ENCODE results near the gene OTOG.

OTOG gene

GRCh38 chr11:17579451-17579850 is 32.4 kb downstream of the OTOG start:
- Histone ChIP-seq H3K9ac (ENCODE audit: low read depth, low read length) (no peak overlapping the region), H3K4me3 (ENCODE audit: low read depth in 1 of 2, low read length in 2 of 2) (no peak overlapping the region), H3K4me2 (ENCODE audit: insufficient read depth, low read length) (no peak overlapping the region), H2AFZ (ENCODE audit: low read depth, low read length) (no peak overlapping the region), H3K27me3 (ENCODE audit: insufficient read depth, low read length, poor library complexity) (peaks cover 21% of the 10 kb centered on the region), H4K20me1 (ENCODE audit: insufficient read depth, low read length) (no peaks in the 10 kb centered on the region), H3K27ac (ENCODE audit: low read length) (no peak overlapping the region), H3K4me1 (ENCODE audit: insufficient read depth, low read length) (no peaks in the 10 kb centered on the region), H3K9me3 (ENCODE audit: insufficient read depth, low read length, severe bottlenecking) (no peaks in the 10 kb centered on the region), H3K36me3 (ENCODE audit: insufficient read depth, low read length) (no peaks in the 10 kb centered on the region), H3K79me2 (ENCODE audit: insufficient read depth, low read length) (no peaks in the 10 kb centered on the region)
- no peak for ATAC-seq (ENCODE audit: insufficient read depth, low read depth)
- TF ChIP-seq EZH2 (IDR thresholded peaks at IDR 0.05; ENCODE audit: borderline replicate concordance, low read depth, low read length, severe bottlenecking) = no peak
- TF ChIP-seq, protein P1, sequence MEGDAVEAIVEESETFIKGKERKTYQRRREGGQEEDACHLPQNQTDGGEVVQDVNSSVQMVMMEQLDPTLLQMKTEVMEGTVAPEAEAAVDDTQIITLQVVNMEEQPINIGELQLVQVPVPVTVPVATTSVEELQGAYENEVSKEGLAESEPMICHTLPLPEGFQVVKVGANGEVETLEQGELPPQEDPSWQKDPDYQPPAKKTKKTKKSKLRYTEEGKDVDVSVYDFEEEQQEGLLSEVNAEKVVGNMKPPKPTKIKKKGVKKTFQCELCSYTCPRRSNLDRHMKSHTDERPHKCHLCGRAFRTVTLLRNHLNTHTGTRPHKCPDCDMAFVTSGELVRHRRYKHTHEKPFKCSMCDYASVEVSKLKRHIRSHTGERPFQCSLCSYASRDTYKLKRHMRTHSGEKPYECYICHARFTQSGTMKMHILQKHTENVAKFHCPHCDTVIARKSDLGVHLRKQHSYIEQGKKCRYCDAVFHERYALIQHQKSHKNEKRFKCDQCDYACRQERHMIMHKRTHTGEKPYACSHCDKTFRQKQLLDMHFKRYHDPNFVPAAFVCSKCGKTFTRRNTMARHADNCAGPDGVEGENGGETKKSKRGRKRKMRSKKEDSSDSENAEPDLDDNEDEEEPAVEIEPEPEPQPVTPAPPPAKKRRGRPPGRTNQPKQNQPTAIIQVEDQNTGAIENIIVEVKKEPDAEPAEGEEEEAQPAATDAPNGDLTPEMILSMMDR (IDR thresholded peaks at IDR 0.05; ENCODE audit: borderline replicate concordance, extremely low read depth, low read length, poor library complexity, severe bottlenecking) = no peak
- DNase-seq = no peak

DNA sequence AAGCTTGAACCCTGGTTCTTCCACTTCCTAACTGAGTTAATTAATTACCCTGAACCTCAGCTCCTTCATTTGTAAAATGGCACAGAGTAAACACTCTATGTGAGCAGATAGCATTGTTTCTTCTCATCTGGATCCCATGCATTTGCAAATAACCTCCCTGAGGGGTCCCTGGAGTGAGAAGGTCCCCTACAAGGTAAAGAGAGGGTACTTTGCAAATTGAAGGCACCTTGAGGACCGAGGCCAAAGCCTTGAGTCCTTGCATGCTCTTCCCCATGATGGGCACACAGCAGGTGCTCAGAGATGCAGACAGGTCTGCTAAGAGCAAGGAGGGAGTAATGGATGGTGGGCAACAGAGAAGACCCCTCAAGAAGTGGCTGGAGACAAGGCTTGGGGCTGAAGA is 33.2 kb downstream of the OTOG start:
- Histone ChIP-seq H3K4me2 (ENCODE audit: insufficient read depth, low read length) (no peak overlapping the region), H3K9ac (ENCODE audit: low read depth, low read length) (no peak overlapping the region), H3K79me2 (ENCODE audit: insufficient read depth, low read length) (no peaks in the 10 kb centered on the region), H3K9me3 (ENCODE audit: insufficient read depth, low read length, severe bottlenecking) (no peaks in the 10 kb centered on the region), H3K4me1 (ENCODE audit: insufficient read depth, low read length) (no peaks in the 10 kb centered on the region), H2AFZ (ENCODE audit: low read depth, low read length) (no peak overlapping the region), H3K27me3 (ENCODE audit: insufficient read depth, low read length, poor library complexity) (peaks cover 21% of the 10 kb centered on the region), H3K4me3 (ENCODE audit: low read depth in 1 of 2, low read length in 2 of 2) (no peak overlapping the region), H4K20me1 (ENCODE audit: insufficient read depth, low read length) (no peaks in the 10 kb centered on the region), H3K36me3 (ENCODE audit: insufficient read depth, low read length) (no peaks in the 10 kb centered on the region), H3K27ac (ENCODE audit: low read length) (no peak overlapping the region)
- DNase-seq (no peak), ATAC-seq (ENCODE audit: insufficient read depth, low read depth) (no peak)
- TF ChIP-seq, protein P1 (IDR thresholded peaks at IDR 0.05; ENCODE audit: borderline replicate concordance, extremely low read depth, low read length, poor library complexity, severe bottlenecking) = no peak

- H3K4me3 ChIP-seq (ENCODE audit: low read depth in 1 of 2, low read length in 2 of 2) = no peak overlapping the region
- no peak overlapping the region for H3K4me2 ChIP-seq (ENCODE audit: insufficient read depth, low read length)
- H3K27me3 ChIP-seq (ENCODE audit: insufficient read depth, low read length, poor library complexity) = peaks cover 21% of the 10 kb centered on the region
- no peak overlapping the region for H3K27ac ChIP-seq (ENCODE audit: low read length)
- no peak for DNase-seq
- no peak for TF ChIP-seq EZH2 (IDR thresholded peaks at IDR 0.05; ENCODE audit: borderline replicate concordance, low read depth, low read length, severe bottlenecking)
- TF ChIP-seq, protein P1 (IDR thresholded peaks at IDR 0.05; ENCODE audit: borderline replicate concordance, extremely low read depth, low read length, poor library complexity, severe bottlenecking) = no peak
- H4K20me1 ChIP-seq (ENCODE audit: insufficient read depth, low read length) = no peaks in the 10 kb centered on the region
- H3K9me3 ChIP-seq (ENCODE audit: insufficient read depth, low read length, severe bottlenecking) = no peaks in the 10 kb centered on the region
- no peaks in the 10 kb centered on the region for H3K79me2 ChIP-seq (ENCODE audit: insufficient read depth, low read length)
- H3K4me1 ChIP-seq (ENCODE audit: insufficient read depth, low read length) = no peaks in the 10 kb centered on the region
- no peak for ATAC-seq (ENCODE audit: insufficient read depth, low read depth)
- H3K36me3 ChIP-seq (ENCODE audit: insufficient read depth, low read length) = no peaks in the 10 kb centered on the region
- no peak overlapping the region for H2AFZ ChIP-seq (ENCODE audit: low read depth, low read length)
- no peak overlapping the region for H3K9ac ChIP-seq (ENCODE audit: low read depth, low read length)
Observed at GRCh38 chr11:17581036-17581731, 34.1 kb downstream of the OTOG start.

- no peak for TF ChIP-seq EZH2 (IDR thresholded peaks at IDR 0.05; ENCODE audit: borderline replicate concordance, low read depth, low read length, severe bottlenecking)
- TF ChIP-seq, protein P1 (IDR thresholded peaks at IDR 0.05; ENCODE audit: borderline replicate concordance, extremely low read depth, low read length, poor library complexity, severe bottlenecking) = no peak
- H3K4me3 ChIP-seq (ENCODE audit: low read depth in 1 of 2, low read length in 2 of 2) = no peak overlapping the region
- H2AFZ ChIP-seq (ENCODE audit: low read depth, low read length) = no peak overlapping the region
- H4K20me1 ChIP-seq (ENCODE audit: insufficient read depth, low read length) = no peaks in the 10 kb centered on the region
- no peak overlapping the region for H3K4me2 ChIP-seq (ENCODE audit: insufficient read depth, low read length)
- no peaks in the 10 kb centered on the region for H3K36me3 ChIP-seq (ENCODE audit: insufficient read depth, low read length)
- H3K9ac ChIP-seq (ENCODE audit: low read depth, low read length) = no peak overlapping the region
- H3K27me3 ChIP-seq (ENCODE audit: insufficient read depth, low read length, poor library complexity) = peaks cover 21% of the 10 kb centered on the region
- ATAC-seq (ENCODE audit: insufficient read depth, low read depth) (no peak), DNase-seq (no peak)
- no peaks in the 10 kb centered on the region for H3K9me3 ChIP-seq (ENCODE audit: insufficient read depth, low read length, severe bottlenecking)
- H3K4me1 ChIP-seq (ENCODE audit: insufficient read depth, low read length) = no peaks in the 10 kb centered on the region
- no peak overlapping the region for H3K27ac ChIP-seq (ENCODE audit: low read length)
- no peaks in the 10 kb centered on the region for H3K79me2 ChIP-seq (ENCODE audit: insufficient read depth, low read length)
Observed at GRCh38 chr11:17581732-17582053, 34.6 kb downstream of the OTOG start.
